ENCODE measurements around the gene ZDHHC6.
"Not testable (repeated sequence)": the region's sequence is repeated elsewhere in the genome, so short reads cannot be mapped to it uniquely, and the experiment has no call there.

Gene ZDHHC6

GRCh38 chr10:112390125-112390703 lies 56.5 kb downstream of the ZDHHC6 start:
- no peak for DNase-seq (ENCODE audit: low read depth)

- no peak for DNase-seq (ENCODE audit: low read depth)
Observed at GRCh38 chr10:112389271-112389822, 57.4 kb downstream of the ZDHHC6 start.

GRCh38 chr10:112388548-112388947 lies 58.2 kb downstream of the ZDHHC6 start:
- no peak for DNase-seq (ENCODE audit: low read depth)

GRCh38 chr10:112388056-112388455 lies 58.7 kb downstream of the ZDHHC6 start:
- DNase-seq (ENCODE audit: low read depth), result not testable (repeated sequence)

- no peak for DNase-seq (ENCODE audit: low read depth)
Observed at GRCh38 chr10:112385201-112385600, 61.5 kb downstream of the ZDHHC6 start.

DNA sequence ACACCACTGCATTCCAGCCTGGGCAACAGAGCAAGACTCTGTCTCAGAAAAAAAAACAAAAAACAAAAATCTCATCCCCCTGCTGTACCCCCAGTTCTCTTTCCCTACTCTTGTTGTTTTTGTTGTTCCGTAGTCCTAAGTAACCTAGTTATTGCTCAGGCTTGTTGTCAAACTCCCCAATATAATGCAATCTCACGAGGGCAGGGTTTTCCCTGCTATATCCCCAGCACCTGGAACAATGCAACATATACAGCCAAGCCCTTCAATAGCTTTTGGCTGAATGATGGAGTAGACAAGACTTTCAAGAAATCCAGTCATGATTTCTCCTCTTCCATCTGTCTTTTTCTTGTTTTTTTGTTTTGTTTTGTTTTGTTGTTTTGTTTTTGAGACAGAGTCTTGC lies 62.6 kb downstream of the ZDHHC6 start:
- DNase-seq (ENCODE audit: low read depth), result no peak

DNA sequence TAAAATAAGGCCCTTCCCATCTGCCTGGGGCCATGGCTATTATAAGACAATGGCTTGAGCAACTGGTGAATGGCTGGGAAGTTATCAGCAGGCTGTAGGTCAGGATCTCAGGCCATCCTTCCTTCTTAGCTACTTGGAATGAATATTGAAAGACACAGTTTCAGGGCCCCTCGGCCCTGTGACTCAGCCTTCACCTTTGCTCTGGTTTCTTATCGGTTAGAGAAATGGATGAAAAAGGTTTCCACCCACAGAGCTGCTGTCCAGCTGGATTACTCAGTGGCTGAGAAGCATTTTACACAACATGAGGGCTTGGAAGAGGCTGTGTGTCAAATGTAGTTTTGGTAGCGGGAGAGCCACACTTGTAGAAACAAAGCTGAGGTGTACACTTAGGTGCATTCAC lies 63.4 kb downstream of the ZDHHC6 start:
- no peak for DNase-seq (ENCODE audit: low read depth)

DNA sequence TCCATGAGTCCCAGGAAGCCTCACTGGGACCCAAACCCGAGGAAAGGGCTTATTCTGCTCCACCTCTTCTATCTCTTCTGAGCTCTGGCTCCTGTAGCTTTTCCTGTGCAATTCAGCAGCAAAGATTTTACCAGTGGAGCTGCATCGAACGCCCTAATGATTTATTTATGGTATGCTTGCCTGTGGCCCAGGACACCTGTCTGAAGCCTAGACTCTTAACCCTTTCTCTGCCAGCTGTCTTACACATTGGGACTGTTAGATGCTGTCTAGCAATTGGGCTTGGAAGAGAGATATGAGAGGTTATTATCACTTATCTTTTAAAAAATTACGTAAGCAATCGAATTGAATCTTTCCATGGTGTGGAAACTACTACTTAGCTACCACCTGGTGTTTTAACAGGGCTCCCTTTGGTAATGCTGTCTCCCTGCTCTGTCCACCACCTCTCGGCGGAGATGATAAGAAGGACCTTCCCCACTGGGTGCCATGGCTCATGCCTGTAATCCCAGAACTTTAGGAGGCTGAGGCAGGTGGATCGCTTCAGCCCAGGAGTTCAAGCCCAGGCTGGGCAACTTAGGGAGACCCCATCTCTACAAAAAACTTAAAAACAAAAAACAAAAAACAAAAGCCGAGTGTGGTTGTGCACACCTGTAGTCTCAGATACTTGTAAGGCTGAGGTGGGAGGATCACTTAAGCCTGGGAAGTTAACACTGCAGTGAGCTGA lies 64.0 kb downstream of the ZDHHC6 start:
- no peak for DNase-seq (ENCODE audit: low read depth)
